ENCODE results near the gene ADH4. TPM values are rescaled to one million over a fixed set of nuclear protein-coding genes. Genes with fewer than 3 reads are reported as not detected.

The ADH4 gene
- total RNA-seq, 1 experiment from 2014 or later, result 0.10 TPM

GRCh38 chr4:99136329-99136728 is 7.8 kb downstream of the ADH4 start:
- POLR2A ChIA-PET, result no interaction called here
- H3K4me1 ChIP-seq (ENCODE audit: control insufficient read depth, insufficient read depth, low read length), result no peaks in the 10 kb centered on the region
- H3K9me3 ChIP-seq (ENCODE audit: control insufficient read depth, insufficient read depth, low read depth, low read length), result no peaks in the 10 kb centered on the region
- intact Hi-C loops (cut with micrococcal nuclease; ENCODE audit: unreplicated experiment) (no loop called here), in situ Hi-C loops (cut with HindIII; ENCODE audit: low pct_unique_long_range_greater_than_20kb, low sequenced_read_pairs) (no loop called here)
- no peaks in the 10 kb centered on the region for H3K36me3 ChIP-seq (ENCODE audit: control insufficient read depth, insufficient read depth, low read length)
- TF ChIP-seq POLR2AphosphoS5 (IDR thresholded peaks at IDR 0.05; ENCODE audit: low read depth, low read length) (no peak), CTCF (IDR thresholded peaks at IDR 0.05) (no peak), REST (IDR thresholded peaks at IDR 0.05; ENCODE audit: insufficient read depth in 1 of 2, low read depth in 2 of 2, low read length in 1 of 2) (no peak), TCF7L2 (IDR thresholded peaks at IDR 0.05; ENCODE audit: low read depth, low read length) (no peak), SIN3A (IDR thresholded peaks at IDR 0.05; ENCODE audit: borderline replicate concordance, insufficient read depth, low read depth, low read length) (no peak)
- H3K27me3 ChIP-seq (ENCODE audit: control insufficient read depth, insufficient read depth, low read length), result no peaks in the 10 kb centered on the region
- no peak for DNase-seq (ENCODE audit: low read depth, low spot score)
- CTCF ChIA-PET, result no interaction called here
- no peak for ATAC-seq
- no peak overlapping the region for H3K4me3 ChIP-seq (ENCODE audit: low read depth in 2 of 2, low read length in 2 of 2)
- no TSS peak for BruUV-seq (replicated peaks)
- H3K27ac ChIP-seq (ENCODE audit: low read length), result no peak overlapping the region

DNA sequence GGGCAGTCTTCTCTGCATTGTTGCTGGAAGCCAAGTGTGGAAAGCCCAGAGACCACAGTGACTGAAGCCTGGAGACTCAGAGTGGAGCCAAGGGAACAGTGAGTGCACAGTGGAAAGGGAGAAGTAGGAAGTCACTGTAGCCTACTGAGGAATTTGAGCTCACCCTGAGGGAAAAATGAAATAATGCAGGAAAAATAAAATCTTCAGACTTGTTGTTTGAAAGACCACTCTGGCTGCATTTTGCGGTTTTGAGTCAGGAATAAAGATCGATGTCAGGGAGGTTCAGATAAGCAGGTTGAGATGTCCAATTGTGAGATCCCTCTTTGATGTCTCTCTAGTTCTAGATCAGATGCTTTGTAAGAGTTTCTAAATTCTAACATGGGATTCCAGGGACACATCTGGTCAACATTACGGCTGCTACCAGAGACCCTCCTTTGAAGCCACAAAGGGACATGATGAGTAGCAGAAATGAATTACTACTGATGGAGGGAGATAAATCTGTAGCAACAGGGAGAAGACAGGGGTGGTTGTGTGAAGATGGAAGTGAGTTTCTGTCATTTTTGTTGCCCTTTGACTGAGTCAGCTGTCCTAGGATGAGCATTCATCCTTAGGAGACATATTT is 8.4 kb downstream of the ADH4 start:
- no peaks in the 10 kb centered on the region for H3K4me1 ChIP-seq (ENCODE audit: control insufficient read depth, insufficient read depth, low read length)
- in situ Hi-C loops (cut with HindIII; ENCODE audit: low pct_unique_long_range_greater_than_20kb, low sequenced_read_pairs) (no loop called here), intact Hi-C loops (cut with micrococcal nuclease; ENCODE audit: unreplicated experiment) (no loop called here)
- H3K4me3 ChIP-seq (ENCODE audit: low read depth in 2 of 2, low read length in 2 of 2), result no peak overlapping the region
- no peaks in the 10 kb centered on the region for H3K27me3 ChIP-seq (ENCODE audit: control insufficient read depth, insufficient read depth, low read length)
- TF ChIP-seq REST (IDR thresholded peaks at IDR 0.05; ENCODE audit: insufficient read depth in 1 of 2, low read depth in 2 of 2, low read length in 1 of 2), result no peak
- no peak for TF ChIP-seq POLR2AphosphoS5 (IDR thresholded peaks at IDR 0.05; ENCODE audit: low read depth, low read length)
- no peak for TF ChIP-seq SIN3A (IDR thresholded peaks at IDR 0.05; ENCODE audit: borderline replicate concordance, insufficient read depth, low read depth, low read length)
- no peak for TF ChIP-seq CTCF (IDR thresholded peaks at IDR 0.05)
- no peak for TF ChIP-seq TCF7L2 (IDR thresholded peaks at IDR 0.05; ENCODE audit: low read depth, low read length)
- ChIA-PET CTCF (no interaction called here), POLR2A (no interaction called here)
- DNase-seq (ENCODE audit: low read depth, low spot score), result no peak
- H3K36me3 ChIP-seq (ENCODE audit: control insufficient read depth, insufficient read depth, low read length), result no peaks in the 10 kb centered on the region
- no peak overlapping the region for H3K27ac ChIP-seq (ENCODE audit: low read length)
- ATAC-seq, result no peak
- BruUV-seq (replicated peaks), result no TSS peak
- H3K9me3 ChIP-seq (ENCODE audit: control insufficient read depth, insufficient read depth, low read depth, low read length), result no peaks in the 10 kb centered on the region
